Lower leg skin (tissue), 4 donors: ENCODE data around the gene MEGF6. TPM values are rescaled to one million over a fixed set of nuclear protein-coding genes. Genes with fewer than 3 reads are reported as not detected.

Experiments used
- DNase-seq, 2 donors: peaks; one replicate each; pipeline ENCODE4 v3.0.0-alpha.2; 2019; ENCODE audit warnings: low spot score in 2 of 2
- H3K4me3 ChIP-seq: fragments of 200-600 bp; sonication (generic); 2 replicates; pipeline ENCODE4 v1.5.1; 2017; ENCODE audit warnings: mild to moderate bottlenecking, low read depth; ENCODE audit not compliant: poor library complexity, severe bottlenecking
- POLR2A ChIP-seq, 2 donors: fragments of 450-650 bp; IDR thresholded peaks; one replicate each; pipeline ENCODE4 v1.6.1; 2016 to 2017; ENCODE audit warnings: antibody characterized with exemption in 2 of 2, mild to moderate bottlenecking in 1 of 2, moderate library complexity in 1 of 2
- WGBS, 2 donors: methylation state at CpG; one replicate each; pipeline ENCODE4 v1.1.5; 2018; 5-methylcytosine and 5-hydroxymethylcytosine counted together
- intact Hi-C: fragments of 100-400 bp; cut with DNase I; formaldehyde crosslinking; loops from one replicate; pipeline ENCODE4 v1.15.0; 2023; ENCODE audit warnings: low total_unique reads
- total RNA-seq, 4 donors: library from RNA; depleted of rRNA; stranded (reverse); fragments of >200 nt; gene quantifications; one replicate each; pipeline ENCODE4 v1.1.0, GENCODE V29; 2016
- TF ChIP-seq, protein P1 (sequence below), 3 donors: fragments of 450-650 bp; IDR thresholded peaks; one replicate each; pipeline ENCODE4 v1.5.1; 2016; ENCODE audit warnings: antibody characterized with exemption in 3 of 3, mild to moderate bottlenecking in 3 of 3, moderate library complexity in 2 of 3

The MEGF6 gene
- total RNA-seq, 4 donors from 2014 or later, result 81.1 to 147 (median 86.1) TPM

- DNase-seq, result no peak
- H3K4me3 ChIP-seq, result no peak overlapping the region
- TF ChIP-seq, protein P1, sequence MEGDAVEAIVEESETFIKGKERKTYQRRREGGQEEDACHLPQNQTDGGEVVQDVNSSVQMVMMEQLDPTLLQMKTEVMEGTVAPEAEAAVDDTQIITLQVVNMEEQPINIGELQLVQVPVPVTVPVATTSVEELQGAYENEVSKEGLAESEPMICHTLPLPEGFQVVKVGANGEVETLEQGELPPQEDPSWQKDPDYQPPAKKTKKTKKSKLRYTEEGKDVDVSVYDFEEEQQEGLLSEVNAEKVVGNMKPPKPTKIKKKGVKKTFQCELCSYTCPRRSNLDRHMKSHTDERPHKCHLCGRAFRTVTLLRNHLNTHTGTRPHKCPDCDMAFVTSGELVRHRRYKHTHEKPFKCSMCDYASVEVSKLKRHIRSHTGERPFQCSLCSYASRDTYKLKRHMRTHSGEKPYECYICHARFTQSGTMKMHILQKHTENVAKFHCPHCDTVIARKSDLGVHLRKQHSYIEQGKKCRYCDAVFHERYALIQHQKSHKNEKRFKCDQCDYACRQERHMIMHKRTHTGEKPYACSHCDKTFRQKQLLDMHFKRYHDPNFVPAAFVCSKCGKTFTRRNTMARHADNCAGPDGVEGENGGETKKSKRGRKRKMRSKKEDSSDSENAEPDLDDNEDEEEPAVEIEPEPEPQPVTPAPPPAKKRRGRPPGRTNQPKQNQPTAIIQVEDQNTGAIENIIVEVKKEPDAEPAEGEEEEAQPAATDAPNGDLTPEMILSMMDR (IDR thresholded peaks at IDR 0.05), result no peak
- TF ChIP-seq POLR2A (IDR thresholded peaks at IDR 0.05), result no peak
- WGBS, 2 donors, result 76 to 85% methylated on average over 15 to 16 of the region's 16 CpGs
- intact Hi-C loops, result no loop called here
Observed at GRCh38 chr1:3601743-3602142, 9.6 kb downstream of the MEGF6 start.

DNA sequence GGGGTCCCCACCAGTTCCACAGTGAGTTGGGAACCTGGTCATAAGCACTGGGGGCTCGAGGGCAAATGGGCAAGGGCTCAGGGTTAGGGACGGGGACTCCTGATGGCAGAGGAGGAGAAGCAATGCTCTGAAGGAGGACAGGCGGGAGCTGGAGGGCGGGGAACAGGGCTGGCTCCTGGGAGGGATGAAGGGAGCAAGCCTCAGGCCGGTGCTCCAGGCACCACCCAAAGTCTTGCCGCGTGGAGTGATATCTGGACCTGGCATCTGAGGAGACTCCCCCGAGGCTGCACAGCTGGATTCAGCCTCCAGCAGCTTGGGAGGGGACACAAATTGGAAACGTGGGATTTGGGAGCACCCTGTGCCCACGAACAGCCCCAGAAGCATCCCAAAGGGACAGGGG lies 11.0 kb downstream of the MEGF6 start:
- WGBS, 2 donors, result 75 to 85% methylated on average over 10 of the region's 10 CpGs
- intact Hi-C loops, result no loop called here
- no peak for DNase-seq
- H3K4me3 ChIP-seq, result no peak overlapping the region
- TF ChIP-seq, protein P1 (IDR thresholded peaks at IDR 0.05), result no peak
- no peak for TF ChIP-seq POLR2A (IDR thresholded peaks at IDR 0.05)

- H3K4me3 ChIP-seq, result no peak overlapping the region
- TF ChIP-seq POLR2A (IDR thresholded peaks at IDR 0.05), result no peak
- TF ChIP-seq, protein P1 (IDR thresholded peaks at IDR 0.05), result no peak
- DNase-seq, result no peak
- 64 to 75% methylated on average over 13 to 15 of the region's 15 CpGs for WGBS, 2 donors
- intact Hi-C loops, result no loop called here
Observed at GRCh38 chr1:3599816-3600215, 11.5 kb downstream of the MEGF6 start.

GRCh38 chr1:3599286-3599811 lies 12.0 kb downstream of the MEGF6 start:
- no peak overlapping the region for H3K4me3 ChIP-seq
- intact Hi-C loops, result no loop called here
- WGBS, 2 donors, result 63 to 74% methylated on average over 5 to 16 of the region's 16 CpGs

GRCh38 chr1:3598522-3599285 lies 12.6 kb downstream of the MEGF6 start:
- DNase-seq, result no peak
- TF ChIP-seq, protein P1 (IDR thresholded peaks at IDR 0.05), result no peak
- no peak for TF ChIP-seq POLR2A (IDR thresholded peaks at IDR 0.05)
- no peak overlapping the region for H3K4me3 ChIP-seq
- 53 to 74% methylated on average over 17 to 27 of the region's 30 CpGs for WGBS, 2 donors
- intact Hi-C loops, result no loop called here

More at GRCh38 chr1:3599286-3599811, 12.0 kb downstream of the MEGF6 start:
- no peak for DNase-seq
- TF ChIP-seq, protein P1 (IDR thresholded peaks at IDR 0.05), result no peak
- no peak for TF ChIP-seq POLR2A (IDR thresholded peaks at IDR 0.05)
